PC-3 (cell line): ENCODE measurements around the gene ITIH5.

ENCODE experiments used
- CTCF ChIP-seq: fragments of 300-600 bp; sonication (generic); conservative IDR thresholded peaks from 2 replicates; pipeline ENCODE4 v1.5.1; 2017; ENCODE audit warnings: antibody characterized with exemption, low read depth, mild to moderate bottlenecking, low read length
- EZH2 ChIP-seq: fragments of 300-600 bp; sonication (generic); IDR thresholded peaks from one replicate; pipeline ENCODE4 v1.6.1; 2017; ENCODE audit warnings: antibody characterized with exemption, mild to moderate bottlenecking, low read length; ENCODE audit not compliant: unreplicated experiment
- EZH2phosphoT487 ChIP-seq: fragments of 300-600 bp; sonication (generic); IDR thresholded peaks from 2 replicates; pipeline ENCODE4 v1.6.1; 2018; ENCODE audit warnings: mild to moderate bottlenecking, antibody characterized with exemption, low read length, borderline replicate concordance

GRCh38 chr10:7635408-7636125 lies 31.2 kb downstream of the ITIH5 start:
- TF ChIP-seq CTCF (no peak), EZH2 (no peak), EZH2phosphoT487 (no peak)
